HG03103 (cell line): ENCODE results near the gene ERICH6.
"Not testable (repeated sequence)": the region's sequence is repeated elsewhere in the genome, so short reads cannot be mapped to it uniquely, and the experiment has no call there.

ENCODE experiments used
- ATAC-seq: cut with Tn5 transposase; IDR thresholded peaks from one replicate; pipeline ENCODE4 v1.9.1; 2021; ENCODE audit warnings: low read depth; ENCODE audit not compliant: unreplicated experiment

ERICH6 gene

DNA sequence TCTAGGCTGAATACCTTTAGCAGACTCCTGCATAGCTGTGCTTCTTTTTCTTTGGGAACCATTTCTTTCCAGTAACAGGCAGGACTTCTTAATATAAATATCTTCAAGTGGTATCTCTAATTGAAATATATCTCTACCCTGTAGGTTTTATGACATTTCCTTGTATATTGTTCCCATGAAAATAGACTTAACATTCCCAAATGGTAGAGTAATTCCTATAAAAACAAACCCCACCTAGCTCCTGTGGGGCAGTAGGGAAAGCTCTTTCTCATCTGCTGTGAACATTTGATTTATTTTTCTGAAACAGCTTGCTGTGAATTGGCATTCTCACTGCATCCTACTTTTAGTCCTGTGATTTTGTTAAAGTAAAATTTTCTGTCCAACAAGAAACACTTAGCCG, 79.8 kb downstream of the ERICH6 start:
- no peak for ATAC-seq

DNA sequence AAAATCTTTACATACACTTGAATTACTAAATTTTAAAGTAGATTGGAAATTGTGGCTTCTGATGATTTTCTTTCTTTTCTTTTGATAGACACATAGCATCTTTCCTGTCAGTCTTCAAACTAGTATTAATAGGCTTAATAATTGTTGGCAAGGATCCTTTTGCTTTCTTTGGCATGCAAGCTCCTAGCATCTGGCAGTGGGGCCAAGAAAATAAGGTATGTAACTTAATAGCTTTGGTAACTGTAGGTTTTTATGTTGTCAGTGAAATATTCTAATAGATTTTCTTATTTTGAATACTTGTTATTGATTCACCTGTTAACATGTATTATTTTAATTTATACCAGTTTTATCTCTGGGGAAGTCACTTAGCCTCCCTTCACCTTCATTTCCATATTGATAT, 80.8 kb downstream of the ERICH6 start:
- ATAC-seq, result not testable (repeated sequence)

DNA sequence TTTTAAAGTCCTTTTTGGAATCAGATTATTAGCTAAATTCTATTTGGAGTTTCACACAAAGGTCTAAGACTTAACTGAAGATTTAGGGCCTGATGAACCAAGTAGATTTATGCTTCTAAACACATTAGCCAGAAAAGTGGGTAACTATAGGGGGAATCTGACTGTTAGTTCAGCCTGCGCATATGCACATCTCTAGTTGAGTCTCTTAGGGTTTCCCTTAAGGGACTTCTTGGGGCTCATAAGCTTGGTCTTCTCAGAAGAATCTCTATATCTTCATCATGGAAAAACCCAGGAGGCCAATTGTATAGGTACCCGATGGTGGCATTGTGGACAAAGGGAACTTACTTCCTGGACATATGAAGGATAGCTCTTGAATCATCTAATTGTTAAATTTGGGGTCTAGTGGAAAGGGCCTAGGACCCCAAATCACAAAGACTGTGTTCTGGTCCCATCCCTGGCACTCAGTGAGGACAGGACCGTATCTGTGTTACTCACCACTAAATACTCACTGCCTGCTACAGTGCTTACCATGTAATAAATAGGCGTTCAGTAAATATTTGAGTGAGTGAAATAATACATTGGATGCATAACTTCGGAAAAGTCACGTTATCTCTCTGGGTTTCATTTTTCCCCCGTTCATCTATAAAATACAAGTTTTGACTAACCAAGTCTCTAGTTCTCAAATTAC, 83.6 kb downstream of the ERICH6 start:
- ATAC-seq, result no peak

DNA sequence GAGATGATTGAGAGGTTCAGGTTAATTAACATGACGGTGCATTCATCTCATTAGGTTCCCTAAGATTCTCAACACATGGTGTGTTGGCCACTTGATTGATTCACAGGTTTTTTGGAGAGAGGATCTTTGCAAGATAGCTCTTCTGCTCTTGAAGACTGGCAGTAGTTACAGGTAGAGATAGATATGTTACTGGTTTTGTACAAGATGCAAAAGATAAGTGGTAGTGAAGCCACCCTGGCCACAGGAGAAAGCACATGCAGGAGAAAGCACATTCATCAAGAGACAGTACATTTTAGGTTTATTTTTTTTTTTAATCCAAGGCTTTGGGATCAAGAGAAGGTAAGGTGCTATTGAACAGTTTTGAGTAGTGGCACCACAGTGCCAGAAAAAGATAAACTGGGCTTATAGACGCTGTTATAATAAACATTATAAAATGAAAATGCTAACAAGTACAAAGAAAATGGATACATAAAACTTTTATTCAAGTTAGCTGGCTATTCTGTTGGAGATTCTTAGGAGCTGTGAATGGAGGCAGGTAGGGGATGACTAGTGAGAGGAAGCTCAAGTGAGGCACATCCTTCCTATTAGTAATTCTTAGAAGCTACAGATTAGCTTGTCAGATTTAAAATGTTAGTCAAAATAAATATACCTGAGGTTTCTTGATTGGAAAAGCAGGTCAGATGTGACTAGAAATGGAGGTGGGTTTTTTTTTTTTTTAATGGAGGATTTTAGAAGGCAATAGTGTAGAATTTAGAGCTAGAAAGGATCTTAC, 89.8 kb downstream of the ERICH6 start:
- no peak for ATAC-seq

DNA sequence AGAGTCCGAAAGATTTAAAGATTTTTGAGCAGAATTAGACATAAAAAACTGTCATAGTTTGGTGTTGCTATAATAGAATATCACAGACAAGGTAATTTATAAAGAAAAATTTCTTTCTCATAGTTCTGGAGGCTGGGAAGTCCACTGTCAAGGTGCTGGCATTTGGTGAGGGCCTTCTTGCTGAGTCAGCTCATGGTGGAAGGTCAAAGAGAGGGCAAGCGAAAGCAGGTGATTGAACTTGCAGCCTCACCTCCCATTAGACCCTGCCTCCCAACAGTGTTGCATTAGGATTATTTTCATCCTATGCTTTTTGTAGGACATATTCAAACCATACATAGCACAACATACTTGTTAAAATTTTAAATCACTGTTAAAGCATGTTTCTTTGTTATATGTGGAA, 90.7 kb downstream of the ERICH6 start:
- ATAC-seq, result no peak

DNA sequence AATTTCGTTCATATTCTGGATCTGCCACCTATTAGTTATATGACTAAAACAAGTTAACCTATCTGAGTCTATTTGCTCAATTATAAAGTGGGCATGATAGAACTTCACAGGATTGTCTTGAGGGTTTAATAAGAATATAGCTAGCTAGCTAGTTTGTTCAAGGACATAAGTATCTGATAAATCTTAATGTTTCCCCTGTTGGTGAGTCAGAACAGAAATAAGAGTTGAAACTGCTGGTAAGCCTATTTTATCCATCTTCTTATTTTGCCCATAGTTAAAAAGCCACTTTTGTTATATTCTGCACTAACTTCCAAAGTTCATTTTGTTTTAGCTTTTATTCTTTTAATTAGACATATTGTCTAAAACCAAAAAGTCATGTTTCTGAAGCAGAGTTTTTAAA, 91.2 kb downstream of the ERICH6 start:
- no peak for ATAC-seq

DNA sequence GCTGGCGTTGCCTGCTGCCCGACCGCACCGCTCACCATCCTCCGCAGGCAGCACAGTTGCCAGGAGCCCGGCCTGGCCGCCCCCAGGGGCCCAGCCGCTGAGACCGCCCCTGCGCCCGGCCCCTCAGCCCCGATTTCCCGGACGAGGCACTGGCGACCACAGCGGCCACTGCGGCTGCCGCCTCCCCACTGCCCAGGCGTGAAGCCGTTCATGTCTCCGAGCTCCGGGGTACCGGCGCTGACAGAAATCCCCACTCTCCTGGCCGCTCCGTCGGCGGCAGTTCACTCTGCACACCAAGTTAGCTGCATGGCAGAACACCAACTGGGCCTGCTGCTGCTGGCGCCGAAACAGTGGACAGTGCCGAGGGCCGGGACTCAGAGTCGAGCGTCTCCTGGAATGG, 92.1 kb downstream of the ERICH6 start:
- ATAC-seq, result no peak

DNA sequence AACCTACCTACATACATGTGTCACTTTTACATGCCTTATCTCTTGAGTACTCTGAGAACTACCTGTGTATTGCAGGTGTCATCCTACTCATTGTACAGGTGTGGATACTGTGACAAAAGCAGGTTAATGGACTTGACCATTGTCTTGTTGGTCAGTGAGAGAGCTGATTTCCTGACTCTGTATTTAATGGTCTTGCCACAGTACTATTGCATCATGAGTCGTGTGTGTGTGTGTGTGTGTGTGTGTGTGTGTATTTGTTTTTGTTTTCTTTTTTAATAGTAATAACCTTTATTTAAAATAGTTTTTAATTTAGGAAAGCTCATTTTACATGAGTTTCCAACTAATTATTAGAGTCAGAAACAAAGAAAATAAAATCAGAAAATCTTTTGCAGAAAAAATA, 92.9 kb downstream of the ERICH6 start:
- ATAC-seq, result no peak

DNA sequence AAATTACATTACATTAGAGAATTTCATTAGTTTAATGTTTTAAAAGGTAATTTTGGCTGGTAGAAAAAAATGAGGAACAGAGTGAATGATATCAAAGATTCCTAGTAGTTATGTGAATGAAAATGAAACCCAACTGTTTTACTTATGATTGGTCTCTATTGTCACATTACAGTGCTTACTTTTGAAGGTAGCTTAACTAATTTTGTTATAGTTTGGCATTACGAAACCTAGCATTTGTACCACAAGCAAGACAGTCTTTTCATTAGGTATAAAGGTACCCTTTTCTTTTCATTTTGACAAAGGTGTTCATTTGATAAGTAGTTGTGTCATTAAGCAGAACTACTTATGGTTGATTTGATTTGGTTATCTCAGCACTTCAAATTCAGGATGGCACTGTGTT, 93.7 kb downstream of the ERICH6 start:
- no peak for ATAC-seq
